ENCODE data around the gene AQP12B.
"Not testable (repeated sequence)": the region's sequence is repeated elsewhere in the genome, so short reads cannot be mapped to it uniquely, and the experiment has no call there.

Gene AQP12B

GRCh38 chr2:240680185-240680584 is 2.5 kb downstream of the AQP12B start:
- H3K4me2 ChIP-seq; H3K36me3 ChIP-seq (ENCODE audit: insufficient read depth); H3K9ac ChIP-seq; H3K79me2 ChIP-seq (ENCODE audit: insufficient read depth, low read depth); H4K20me1 ChIP-seq (ENCODE audit: insufficient read depth); H3K4me1 ChIP-seq (ENCODE audit: low read depth, poor library complexity, severe bottlenecking); H2AFZ ChIP-seq (ENCODE audit: low read depth); H3K27me3 ChIP-seq (ENCODE audit: insufficient read depth, low read depth); H3K27ac ChIP-seq; H3K4me3 ChIP-seq (IDR thresholded peaks at IDR 0.05; ENCODE audit: insufficient read depth, low read depth, low read length): not testable (repeated sequence)

GRCh38 chr2:240678909-240679308 is 3.8 kb downstream of the AQP12B start:
- H2AFZ ChIP-seq (ENCODE audit: low read depth); H3K9ac ChIP-seq; H3K27ac ChIP-seq; H3K4me2 ChIP-seq; H3K79me2 ChIP-seq (ENCODE audit: insufficient read depth, low read depth); H3K4me1 ChIP-seq (ENCODE audit: low read depth, poor library complexity, severe bottlenecking); H4K20me1 ChIP-seq (ENCODE audit: insufficient read depth); H3K27me3 ChIP-seq (ENCODE audit: insufficient read depth, low read depth); H3K4me3 ChIP-seq (IDR thresholded peaks at IDR 0.05; ENCODE audit: insufficient read depth, low read depth, low read length); H3K36me3 ChIP-seq (ENCODE audit: insufficient read depth): not testable (repeated sequence)

GRCh38 chr2:240678043-240678442 is 4.6 kb downstream of the AQP12B start:
- not testable (repeated sequence) for H3K36me3 ChIP-seq (ENCODE audit: insufficient read depth); H3K27ac ChIP-seq; H3K27me3 ChIP-seq (ENCODE audit: insufficient read depth, low read depth); H2AFZ ChIP-seq (ENCODE audit: low read depth); H3K9ac ChIP-seq; H3K4me2 ChIP-seq; H3K4me3 ChIP-seq (IDR thresholded peaks at IDR 0.05; ENCODE audit: insufficient read depth, low read depth, low read length); H3K4me1 ChIP-seq (ENCODE audit: low read depth, poor library complexity, severe bottlenecking); H3K79me2 ChIP-seq (ENCODE audit: insufficient read depth, low read depth); H4K20me1 ChIP-seq (ENCODE audit: insufficient read depth)

DNA sequence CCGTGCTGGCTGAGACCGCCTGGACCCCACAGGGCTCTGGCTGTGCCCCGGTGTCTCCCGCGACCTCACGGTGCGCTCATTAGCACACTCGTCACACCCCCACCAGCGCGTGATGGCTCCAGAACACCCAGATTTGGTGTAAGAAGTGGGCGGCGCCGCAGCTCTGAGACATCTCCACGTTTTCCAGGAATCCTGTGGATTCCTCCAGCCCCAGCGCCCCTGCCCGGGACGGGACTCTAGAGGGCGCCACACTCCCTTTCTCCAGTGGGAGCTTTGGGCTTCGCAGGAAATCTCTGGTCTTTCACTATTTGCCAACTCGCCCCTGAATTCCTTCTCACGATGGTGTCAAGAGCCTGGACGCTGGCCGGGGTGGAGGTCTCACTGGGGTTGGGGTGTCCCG is 7.3 kb downstream of the AQP12B start:
- H3K27ac ChIP-seq; H3K4me2 ChIP-seq; H3K36me3 ChIP-seq (ENCODE audit: insufficient read depth); H4K20me1 ChIP-seq (ENCODE audit: insufficient read depth); H3K4me1 ChIP-seq (ENCODE audit: low read depth, poor library complexity, severe bottlenecking); H3K9ac ChIP-seq; H3K4me3 ChIP-seq (IDR thresholded peaks at IDR 0.05; ENCODE audit: insufficient read depth, low read depth, low read length); H3K79me2 ChIP-seq (ENCODE audit: insufficient read depth, low read depth); H2AFZ ChIP-seq (ENCODE audit: low read depth): not testable (repeated sequence)
- H3K27me3 ChIP-seq (ENCODE audit: insufficient read depth, low read depth) = peaks cover 11% of the 10 kb centered on the region; the same call in 1 of the 2 replicates

DNA sequence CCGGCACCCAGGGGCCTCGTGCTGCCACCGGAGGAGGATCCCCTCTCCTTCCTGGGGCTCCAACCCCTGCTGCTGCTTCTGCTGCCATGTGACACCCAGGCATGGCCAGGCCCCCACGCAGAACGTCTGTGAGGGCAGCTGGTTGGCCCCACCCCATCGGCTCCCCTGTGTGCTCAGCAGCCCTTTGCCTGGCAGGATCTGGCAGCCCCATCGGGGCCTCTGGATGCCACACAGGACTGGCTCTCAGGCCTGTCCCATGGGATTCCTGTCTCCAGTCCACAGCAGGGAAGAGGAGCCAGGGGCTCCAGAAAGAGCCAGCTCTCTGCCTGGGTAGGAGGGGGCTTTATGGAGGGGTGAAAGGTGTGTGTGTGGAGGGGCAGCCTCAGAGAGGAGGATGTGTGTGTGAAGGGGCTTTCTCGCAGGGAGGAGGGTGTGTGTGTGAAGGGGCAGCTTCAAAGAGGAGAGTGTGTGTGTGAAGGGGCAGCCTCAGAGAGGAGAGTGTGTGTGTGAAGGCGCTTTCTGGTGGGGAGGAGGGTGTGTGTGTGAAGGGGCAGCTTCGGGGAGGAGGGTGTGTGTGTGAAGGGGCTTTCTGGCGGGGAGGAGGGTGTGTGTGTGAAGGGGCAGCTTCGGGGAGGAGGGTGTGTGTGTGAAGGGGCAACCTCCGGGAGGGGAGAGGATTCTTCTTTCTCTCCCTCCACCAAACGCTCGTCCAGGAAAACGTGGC is 8.1 kb downstream of the AQP12B start:
- H3K9ac ChIP-seq; H3K36me3 ChIP-seq (ENCODE audit: insufficient read depth); H4K20me1 ChIP-seq (ENCODE audit: insufficient read depth); H3K4me3 ChIP-seq (IDR thresholded peaks at IDR 0.05; ENCODE audit: insufficient read depth, low read depth, low read length); H3K27ac ChIP-seq; H3K4me2 ChIP-seq; H3K4me1 ChIP-seq (ENCODE audit: low read depth, poor library complexity, severe bottlenecking); H2AFZ ChIP-seq (ENCODE audit: low read depth); H3K79me2 ChIP-seq (ENCODE audit: insufficient read depth, low read depth): not testable (repeated sequence)
- peaks cover 11% of the 10 kb centered on the region; the same call in 1 of the 2 replicates for H3K27me3 ChIP-seq (ENCODE audit: insufficient read depth, low read depth)

DNA sequence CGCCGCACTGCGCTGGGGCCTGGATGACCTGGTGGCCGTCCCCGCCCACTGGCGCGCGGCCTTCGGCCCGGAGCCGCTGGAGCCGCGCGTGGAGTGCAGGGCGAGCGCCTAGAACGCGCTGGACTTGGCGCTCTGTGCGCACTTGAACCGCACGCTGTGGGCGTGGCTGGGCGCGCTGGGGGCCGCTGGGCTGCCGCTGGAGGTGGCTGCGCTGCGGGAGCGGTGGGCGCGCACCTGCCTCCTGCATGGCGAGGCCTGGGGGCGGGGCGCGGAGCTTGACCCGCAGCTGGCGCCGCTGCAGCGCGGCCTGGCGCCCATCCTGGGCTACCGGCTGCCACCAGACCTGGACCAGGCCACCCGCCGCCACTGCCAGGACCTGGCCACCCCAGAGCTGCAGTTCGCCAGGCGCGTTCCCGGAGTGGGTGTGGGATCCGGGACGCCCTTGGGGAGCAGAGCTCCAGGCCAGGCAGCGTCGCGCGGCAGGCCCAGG is 9.9 kb downstream of the AQP12B start:
- Histone ChIP-seq H2AFZ (ENCODE audit: low read depth) (no peak overlapping the region), H3K4me1 (ENCODE audit: low read depth, poor library complexity, severe bottlenecking) (no peaks in the 10 kb centered on the region), H3K4me3 (IDR thresholded peaks at IDR 0.05; ENCODE audit: insufficient read depth, low read depth, low read length) (no peak overlapping the region), H3K9ac (no peak overlapping the region), H3K4me2 (no peak overlapping the region), H3K27me3 (ENCODE audit: insufficient read depth, low read depth) (peaks cover 14% of the 10 kb centered on the region; the same call in 1 of the 2 replicates), H3K27ac (no peak overlapping the region), H4K20me1 (ENCODE audit: insufficient read depth) (no peaks in the 10 kb centered on the region), H3K36me3 (ENCODE audit: insufficient read depth) (no peaks in the 10 kb centered on the region), H3K79me2 (ENCODE audit: insufficient read depth, low read depth) (no peaks in the 10 kb centered on the region)
- no peak for TF ChIP-seq CTCF (conservative IDR thresholded peaks at IDR 0.05; ENCODE audit: low read depth, low read length)

Data from KMS-11 (cell line).